Bronchial epithelial cell (primary cell): Measurements from ENCODE around the gene KANK4. TPM values are rescaled to one million over a fixed set of nuclear protein-coding genes. Genes with fewer than 3 reads are reported as not detected.

ENCODE experiments used
- DNase-seq: peaks from one replicate; pipeline ENCODE4 v3.0.0-alpha.2; 2010; ENCODE audit warnings: low read depth
- FAIRE-seq: peaks from 2 replicates; lab custom pipeline; 2011; peaks lifted over from hg19 to GRCh38; lab: Jason Lieb, UNC
- H3K27me3 ChIP-seq: 2 replicates; pipeline ENCODE4 v1.5.1; 2011; ENCODE audit warnings: low read length; ENCODE audit not compliant: control insufficient read depth, insufficient read depth
- H3K36me3 ChIP-seq: 2 replicates; pipeline ENCODE4 v1.5.1; 2011; ENCODE audit warnings: low read length; ENCODE audit not compliant: control insufficient read depth, insufficient read depth
- H3K4me3 ChIP-seq: 2 replicates; pipeline ENCODE4 v1.5.1; 2011; ENCODE audit warnings: mild to moderate bottlenecking, low read depth, low read length, control low read depth
- CTCF ChIP-seq: IDR thresholded peaks from 2 replicates; pipeline ENCODE4 v1.5.1; 2011; ENCODE audit warnings: mild to moderate bottlenecking, moderate library complexity, low read length, control low read depth, inconsistent platforms; ENCODE audit not compliant: insufficient read depth, severe bottlenecking
- total RNA-seq: library from RNA; depleted of rRNA; stranded (reverse); fragments of >200 nt; gene quantifications from 2 replicates; pipeline ENCODE4 v1.2.1, GENCODE V29; 2014

Gene KANK4
- total RNA-seq, 1 donor from 2014 or later = 0.26 TPM

- Histone ChIP-seq H3K36me3 (no peaks in the 10 kb centered on the region), H3K4me3 (no peak overlapping the region), H3K27me3 (peaks cover 1% of the 10 kb centered on the region)
- TF ChIP-seq CTCF = no peak
- peak; percentile 22 for DNase-seq
- FAIRE-seq = no peak
These were observed 25.0 kb downstream of the KANK4 start for GRCh38 chr1:62294261-62294660.

DNA sequence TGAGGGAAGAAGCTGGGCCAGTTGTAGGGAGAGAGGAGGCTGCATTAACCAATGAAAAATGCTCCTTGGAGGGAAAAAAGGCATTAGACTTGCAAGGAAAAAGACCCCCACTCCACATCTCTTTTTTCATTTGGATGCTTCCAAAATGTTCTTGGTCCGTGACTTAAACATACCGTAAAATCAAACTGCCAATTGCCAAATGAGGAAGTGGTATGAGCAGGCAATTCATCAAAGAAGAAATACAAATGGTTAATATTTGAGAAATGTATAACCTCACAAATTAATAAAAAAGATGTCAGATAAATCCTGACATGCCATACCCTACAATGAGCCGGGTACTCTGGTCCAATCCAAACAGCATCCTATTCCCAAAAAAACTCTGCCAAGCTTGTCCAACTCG is 30.6 kb downstream of the KANK4 start:
- DNase-seq (no peak), FAIRE-seq (no peak)
- no peaks in the 10 kb centered on the region for H3K36me3 ChIP-seq
- peaks cover 4% of the 10 kb centered on the region for H3K27me3 ChIP-seq
- H3K4me3 ChIP-seq = no peak overlapping the region
- no peak for TF ChIP-seq CTCF

- H3K27me3 ChIP-seq = peaks cover 7% of the 10 kb centered on the region
- no peak for TF ChIP-seq CTCF
- H3K4me3 ChIP-seq = no peak overlapping the region
- FAIRE-seq (no peak), DNase-seq (no peak)
- H3K36me3 ChIP-seq = no peaks in the 10 kb centered on the region
These were observed 31.0 kb downstream of the KANK4 start for GRCh38 chr1:62288224-62288623.

DNA sequence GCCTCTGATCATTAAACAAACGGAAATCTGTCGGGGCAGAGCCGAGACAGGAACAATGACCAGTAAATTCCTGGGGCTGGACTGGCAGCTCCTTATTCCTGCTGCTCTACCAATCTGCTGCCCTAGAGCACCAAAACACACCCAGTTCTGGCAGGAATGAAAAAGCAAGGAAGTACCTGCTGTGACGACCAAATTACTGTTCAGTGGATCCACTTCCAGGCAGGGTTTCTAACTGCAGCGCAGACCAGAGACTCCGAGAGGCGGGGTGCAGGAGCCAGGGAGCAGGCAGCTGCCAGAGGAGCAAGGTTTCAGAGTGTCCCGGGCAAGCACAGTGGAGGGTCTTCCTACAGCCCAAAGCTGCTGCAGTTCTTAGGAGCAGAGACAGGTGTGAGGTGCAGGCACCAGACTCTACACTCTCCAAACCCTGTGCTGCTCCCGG is 32.4 kb downstream of the KANK4 start:
- H3K27me3 ChIP-seq = peaks cover 6% of the 10 kb centered on the region
- peak; percentile 66 for DNase-seq
- no peak overlapping the region for H3K4me3 ChIP-seq
- FAIRE-seq = peak; percentile 13
- no peak for TF ChIP-seq CTCF
- no peaks in the 10 kb centered on the region for H3K36me3 ChIP-seq

DNA sequence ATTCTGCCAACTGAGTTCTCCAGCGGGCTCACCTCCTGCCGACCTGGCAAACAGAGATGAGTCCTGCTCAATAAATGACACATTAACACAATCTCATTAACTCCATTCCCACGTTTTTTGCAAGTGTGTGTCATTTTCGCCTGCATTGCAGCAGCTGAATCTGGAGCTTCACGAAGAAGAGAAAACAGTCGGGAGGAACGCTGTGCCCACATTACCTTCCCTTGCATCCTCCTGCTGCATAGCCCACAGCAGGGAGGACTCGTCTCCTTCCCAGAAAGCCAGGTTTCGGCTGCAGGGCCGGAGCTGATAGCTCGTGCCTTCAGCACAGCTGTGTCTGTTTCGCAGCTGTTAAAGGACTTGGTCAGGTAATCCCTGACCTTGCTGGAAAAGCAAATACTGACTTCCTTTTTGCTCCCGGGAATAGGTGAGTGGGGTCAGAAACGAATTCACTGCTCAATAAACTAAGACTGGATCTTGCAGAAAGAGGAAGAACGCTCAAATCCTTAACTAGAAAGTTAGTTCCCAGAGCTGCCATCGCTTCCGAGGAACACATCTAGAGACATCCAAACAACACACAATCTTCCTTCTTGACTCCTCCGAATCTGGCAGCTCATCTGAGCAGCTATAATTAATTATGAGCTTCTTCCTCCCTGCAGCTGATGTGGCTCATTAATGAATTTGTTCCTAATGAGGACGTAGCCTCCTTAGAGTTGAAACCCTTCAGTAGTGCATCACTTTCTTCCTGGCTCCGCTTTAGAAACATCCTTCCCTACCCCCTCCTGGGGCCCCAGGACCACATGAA is 33.0 kb downstream of the KANK4 start:
- no peak for TF ChIP-seq CTCF
- peaks cover 6% of the 10 kb centered on the region for H3K27me3 ChIP-seq
- no peaks in the 10 kb centered on the region for H3K36me3 ChIP-seq
- DNase-seq (peak; percentile 11), FAIRE-seq (peak; percentile 70)
- H3K4me3 ChIP-seq = no peak overlapping the region
